ENCODE results near the gene DYRK1B. TPM values are rescaled to one million over a fixed set of nuclear protein-coding genes. Genes with fewer than 3 reads are reported as not detected.

The DYRK1B gene
- polyA plus RNA-seq, 1 of the 3 experiments (the other 2 are of a cell fraction) = 17.2 TPM

DNA sequence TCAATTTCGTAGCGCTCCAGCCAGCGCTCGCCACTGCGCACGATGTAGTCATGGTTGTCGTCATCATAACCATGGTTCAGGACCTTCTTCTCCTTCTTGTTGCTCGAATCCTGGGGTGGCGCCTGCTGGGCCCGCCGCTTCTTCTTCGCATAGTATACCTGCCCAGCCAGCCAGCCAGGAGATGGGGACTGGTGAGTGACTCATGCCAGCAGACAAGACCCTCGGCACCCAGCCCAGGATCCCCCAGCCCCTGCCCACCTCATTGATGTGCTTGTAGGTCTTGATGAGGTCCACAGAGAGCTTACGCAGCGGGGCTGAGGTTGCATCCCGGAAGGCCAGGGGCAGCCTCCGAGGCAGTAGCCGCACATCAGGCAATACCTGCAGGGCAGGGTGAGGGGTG, 3.6 kb downstream of the DYRK1B start:
- Histone ChIP-seq H3K27me3 (ENCODE audit: insufficient read depth) (no peaks in the 10 kb centered on the region), H3K9me3 (no peaks in the 10 kb centered on the region), H3K4me2 (no peak overlapping the region), H3K4me3 (ENCODE audit: low read depth in 2 of 2, low read length in 1 of 2) (no peak overlapping the region), H3F3A (replicated peaks; ENCODE audit: insufficient read depth) (peaks cover 5% of the 10 kb centered on the region), H3K9ac (no peak overlapping the region), H3K36me3 (replicated peaks in 1 of 2; ENCODE audit: control insufficient read depth in 1 of 2, insufficient read depth in 2 of 2, low read length in 1 of 2) (peaks cover 33 to 52% of the 10 kb centered on the region in 2 experiments), H3K79me2 (ENCODE audit: insufficient read depth) (peaks cover 20% of the 10 kb centered on the region), H3K4me1 (ENCODE audit: control insufficient read depth in 1 of 2, insufficient read depth in 2 of 2, low read depth in 1 of 2, low read length in 1 of 2) (peaks cover 0 to 16% of the 10 kb centered on the region in 2 experiments; a peak in 2 of 4 replicates), H4K20me1 (ENCODE audit: insufficient read depth) (no peaks in the 10 kb centered on the region), H2AFZ (ENCODE audit: low read depth) (no peak overlapping the region), H3K9me2 (no peaks in the 10 kb centered on the region), H3K27ac (ENCODE audit: low read depth in 2 of 2, low read length in 1 of 2) (no peak overlapping the region)
- 95% methylated on average over 15 of the region's 18 CpGs for WGBS (ENCODE audit: low lambda C conversion rate)
- TF ChIP-seq CHD2 (IDR thresholded peaks at IDR 0.05; ENCODE audit: low read length, partially characterized antibody) (no peak), JUND (IDR thresholded peaks at IDR 0.05) (no peak), TEAD4 (IDR thresholded peaks at IDR 0.05; ENCODE audit: borderline replicate concordance, insufficient read depth) (no peak), GABPA (IDR thresholded peaks at IDR 0.05; ENCODE audit: low read depth) (no peak), RXRA (IDR thresholded peaks at IDR 0.05; ENCODE audit: borderline replicate concordance, low read depth) (no peak), RFX5 (IDR thresholded peaks at IDR 0.05; ENCODE audit: low read length) (no peak), EP300 (IDR thresholded peaks at IDR 0.05; ENCODE audit: borderline replicate concordance in 1 of 2, low read depth in 1 of 2, low read length in 1 of 2) (no peak), ELF1 (IDR thresholded peaks at IDR 0.05) (no peak), YY1 (IDR thresholded peaks at IDR 0.05; ENCODE audit: low read depth) (no peak)
- TF ChIP-seq, protein P1, sequence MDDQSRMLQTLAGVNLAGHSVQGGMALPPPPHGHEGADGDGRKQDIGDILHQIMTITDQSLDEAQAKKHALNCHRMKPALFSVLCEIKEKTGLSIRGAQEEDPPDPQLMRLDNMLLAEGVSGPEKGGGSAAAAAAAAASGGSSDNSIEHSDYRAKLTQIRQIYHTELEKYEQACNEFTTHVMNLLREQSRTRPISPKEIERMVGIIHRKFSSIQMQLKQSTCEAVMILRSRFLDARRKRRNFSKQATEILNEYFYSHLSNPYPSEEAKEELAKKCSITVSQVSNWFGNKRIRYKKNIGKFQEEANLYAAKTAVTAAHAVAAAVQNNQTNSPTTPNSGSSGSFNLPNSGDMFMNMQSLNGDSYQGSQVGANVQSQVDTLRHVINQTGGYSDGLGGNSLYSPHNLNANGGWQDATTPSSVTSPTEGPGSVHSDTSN (IDR thresholded peaks at IDR 0.05) = no peak
- TF ChIP-seq, protein P2, sequence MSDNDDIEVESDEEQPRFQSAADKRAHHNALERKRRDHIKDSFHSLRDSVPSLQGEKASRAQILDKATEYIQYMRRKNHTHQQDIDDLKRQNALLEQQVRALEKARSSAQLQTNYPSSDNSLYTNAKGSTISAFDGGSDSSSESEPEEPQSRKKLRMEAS (IDR thresholded peaks at IDR 0.05; ENCODE audit: low read depth) = no peak
- TF ChIP-seq, protein P3, sequence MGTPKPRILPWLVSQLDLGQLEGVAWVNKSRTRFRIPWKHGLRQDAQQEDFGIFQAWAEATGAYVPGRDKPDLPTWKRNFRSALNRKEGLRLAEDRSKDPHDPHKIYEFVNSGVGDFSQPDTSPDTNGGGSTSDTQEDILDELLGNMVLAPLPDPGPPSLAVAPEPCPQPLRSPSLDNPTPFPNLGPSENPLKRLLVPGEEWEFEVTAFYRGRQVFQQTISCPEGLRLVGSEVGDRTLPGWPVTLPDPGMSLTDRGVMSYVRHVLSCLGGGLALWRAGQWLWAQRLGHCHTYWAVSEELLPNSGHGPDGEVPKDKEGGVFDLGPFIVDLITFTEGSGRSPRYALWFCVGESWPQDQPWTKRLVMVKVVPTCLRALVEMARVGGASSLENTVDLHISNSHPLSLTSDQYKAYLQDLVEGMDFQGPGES (IDR thresholded peaks at IDR 0.05; ENCODE audit: low read depth, low read length) = no peak
- TF ChIP-seq, protein P4, sequence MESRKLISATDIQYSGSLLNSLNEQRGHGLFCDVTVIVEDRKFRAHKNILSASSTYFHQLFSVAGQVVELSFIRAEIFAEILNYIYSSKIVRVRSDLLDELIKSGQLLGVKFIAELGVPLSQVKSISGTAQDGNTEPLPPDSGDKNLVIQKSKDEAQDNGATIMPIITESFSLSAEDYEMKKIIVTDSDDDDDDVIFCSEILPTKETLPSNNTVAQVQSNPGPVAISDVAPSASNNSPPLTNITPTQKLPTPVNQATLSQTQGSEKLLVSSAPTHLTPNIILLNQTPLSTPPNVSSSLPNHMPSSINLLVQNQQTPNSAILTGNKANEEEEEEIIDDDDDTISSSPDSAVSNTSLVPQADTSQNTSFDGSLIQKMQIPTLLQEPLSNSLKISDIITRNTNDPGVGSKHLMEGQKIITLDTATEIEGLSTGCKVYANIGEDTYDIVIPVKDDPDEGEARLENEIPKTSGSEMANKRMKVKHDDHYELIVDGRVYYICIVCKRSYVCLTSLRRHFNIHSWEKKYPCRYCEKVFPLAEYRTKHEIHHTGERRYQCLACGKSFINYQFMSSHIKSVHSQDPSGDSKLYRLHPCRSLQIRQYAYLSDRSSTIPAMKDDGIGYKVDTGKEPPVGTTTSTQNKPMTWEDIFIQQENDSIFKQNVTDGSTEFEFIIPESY (IDR thresholded peaks at IDR 0.05; ENCODE audit: borderline replicate concordance, low read depth) = no peak
- POLR2A ChIA-PET = no interaction called here
- DNase-seq = no peak
- CTCF ChIA-PET = interaction anchor here (4.4 kb wide), 1 partner anchor 13 kb away, joined by 26 read pairs; no protein-coding TSS in a partner anchor

Measured in SK-N-SH (cell line).